ENCODE measurements around the gene INSIG2.

The INSIG2 gene

DNA sequence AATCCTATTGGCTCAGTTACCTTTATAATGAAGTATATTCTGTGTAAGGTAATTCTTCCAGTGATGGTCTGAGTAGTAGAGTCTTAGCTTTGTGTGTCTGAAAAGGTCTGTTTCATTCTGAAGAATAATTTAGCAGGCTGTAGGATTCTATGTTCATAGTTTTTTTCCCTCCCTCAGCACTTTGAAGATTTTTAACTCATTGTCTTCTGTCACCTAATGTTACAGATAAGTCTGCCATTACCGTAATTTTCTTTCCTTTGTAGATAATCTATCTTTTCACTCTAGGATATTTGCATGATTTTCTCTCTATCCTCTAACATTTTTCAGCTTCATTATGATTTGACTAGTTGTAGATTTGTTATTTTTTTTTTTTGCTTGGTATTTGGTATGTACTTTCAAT, 22.7 kb downstream of the INSIG2 start:
- DNase-seq (ENCODE audit: insufficient read length, low spot score) (no peak), FAIRE-seq (no peak)
- TF ChIP-seq, protein P1, sequence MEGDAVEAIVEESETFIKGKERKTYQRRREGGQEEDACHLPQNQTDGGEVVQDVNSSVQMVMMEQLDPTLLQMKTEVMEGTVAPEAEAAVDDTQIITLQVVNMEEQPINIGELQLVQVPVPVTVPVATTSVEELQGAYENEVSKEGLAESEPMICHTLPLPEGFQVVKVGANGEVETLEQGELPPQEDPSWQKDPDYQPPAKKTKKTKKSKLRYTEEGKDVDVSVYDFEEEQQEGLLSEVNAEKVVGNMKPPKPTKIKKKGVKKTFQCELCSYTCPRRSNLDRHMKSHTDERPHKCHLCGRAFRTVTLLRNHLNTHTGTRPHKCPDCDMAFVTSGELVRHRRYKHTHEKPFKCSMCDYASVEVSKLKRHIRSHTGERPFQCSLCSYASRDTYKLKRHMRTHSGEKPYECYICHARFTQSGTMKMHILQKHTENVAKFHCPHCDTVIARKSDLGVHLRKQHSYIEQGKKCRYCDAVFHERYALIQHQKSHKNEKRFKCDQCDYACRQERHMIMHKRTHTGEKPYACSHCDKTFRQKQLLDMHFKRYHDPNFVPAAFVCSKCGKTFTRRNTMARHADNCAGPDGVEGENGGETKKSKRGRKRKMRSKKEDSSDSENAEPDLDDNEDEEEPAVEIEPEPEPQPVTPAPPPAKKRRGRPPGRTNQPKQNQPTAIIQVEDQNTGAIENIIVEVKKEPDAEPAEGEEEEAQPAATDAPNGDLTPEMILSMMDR (IDR thresholded peaks at IDR 0.05; ENCODE audit: insufficient read depth, missing control alignments) = no peak

DNA sequence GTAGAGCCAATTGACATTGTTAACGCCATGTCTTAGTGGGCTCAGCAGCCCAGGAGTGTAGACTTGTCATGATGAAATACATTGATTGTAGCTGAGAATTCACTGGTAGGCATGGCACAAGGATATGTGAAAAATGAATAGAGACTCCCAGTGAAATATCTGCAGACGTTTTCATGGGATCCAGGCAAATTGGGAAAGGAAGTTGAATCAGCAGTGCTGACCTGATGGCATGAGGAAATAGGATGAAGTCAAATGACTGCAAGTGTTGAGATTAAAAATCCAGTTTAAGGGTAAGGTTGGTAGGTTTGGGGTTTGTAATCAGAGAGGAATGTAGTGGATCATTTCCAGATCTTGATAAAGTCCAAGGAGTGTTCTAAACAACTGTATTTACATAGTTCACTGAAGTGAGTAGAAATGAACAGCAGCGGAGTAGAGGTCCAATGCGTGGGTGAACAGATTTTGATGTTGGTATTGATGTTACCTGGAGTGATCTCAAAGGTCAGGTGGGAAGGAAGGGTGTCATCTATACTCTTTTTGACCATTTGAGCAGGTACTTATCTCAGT, 24.6 kb downstream of the INSIG2 start:
- DNase-seq (ENCODE audit: insufficient read length, low spot score) (no peak), FAIRE-seq (no peak)
- TF ChIP-seq, protein P1 (IDR thresholded peaks at IDR 0.05; ENCODE audit: insufficient read depth, missing control alignments) = no peak

DNA sequence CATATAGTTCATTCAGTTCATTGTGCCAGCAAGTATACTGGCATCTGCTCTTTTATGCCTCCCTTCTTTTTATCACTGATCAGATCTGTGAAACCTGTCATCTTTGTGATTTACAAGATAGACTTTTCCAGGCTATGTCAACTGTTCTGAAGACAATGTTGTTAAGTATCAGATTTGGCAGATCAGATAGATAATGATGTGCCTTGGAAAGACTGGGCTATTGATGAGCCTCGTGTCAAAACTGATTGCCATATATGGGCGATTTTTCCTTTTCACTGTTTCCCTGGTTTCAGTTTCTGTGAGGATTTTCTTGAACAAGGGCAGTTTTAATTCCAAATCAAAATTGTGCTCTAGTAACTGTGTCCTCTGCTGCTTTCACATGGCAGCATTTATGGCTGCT, 26.6 kb downstream of the INSIG2 start:
- TF ChIP-seq, protein P1 (IDR thresholded peaks at IDR 0.05; ENCODE audit: insufficient read depth, missing control alignments) = no peak
- no peak for DNase-seq (ENCODE audit: insufficient read length, low spot score)
- FAIRE-seq = no peak

DNA sequence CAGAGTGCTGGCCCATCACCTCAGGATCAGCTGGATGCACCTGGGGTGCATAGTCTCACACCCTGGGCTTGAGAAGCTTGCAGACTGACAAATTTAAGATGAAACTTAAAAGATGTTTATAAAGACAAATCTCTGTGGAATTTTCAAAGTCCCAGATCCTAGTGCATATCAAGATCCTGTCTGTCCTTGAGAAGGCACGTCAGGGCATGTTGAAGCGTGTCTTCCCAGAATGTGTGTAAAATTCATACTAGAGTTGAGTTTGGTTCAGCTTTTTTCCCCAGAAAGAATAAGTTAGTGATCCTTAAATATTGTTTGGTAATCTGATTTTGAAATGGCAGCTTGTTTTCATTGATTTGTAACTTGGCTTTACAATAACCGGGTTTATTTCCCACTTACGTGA, 27.5 kb downstream of the INSIG2 start:
- DNase-seq (ENCODE audit: insufficient read length, low spot score) (no peak), FAIRE-seq (no peak)
- TF ChIP-seq, protein P1 (IDR thresholded peaks at IDR 0.05; ENCODE audit: insufficient read depth, missing control alignments) = no peak

DNA sequence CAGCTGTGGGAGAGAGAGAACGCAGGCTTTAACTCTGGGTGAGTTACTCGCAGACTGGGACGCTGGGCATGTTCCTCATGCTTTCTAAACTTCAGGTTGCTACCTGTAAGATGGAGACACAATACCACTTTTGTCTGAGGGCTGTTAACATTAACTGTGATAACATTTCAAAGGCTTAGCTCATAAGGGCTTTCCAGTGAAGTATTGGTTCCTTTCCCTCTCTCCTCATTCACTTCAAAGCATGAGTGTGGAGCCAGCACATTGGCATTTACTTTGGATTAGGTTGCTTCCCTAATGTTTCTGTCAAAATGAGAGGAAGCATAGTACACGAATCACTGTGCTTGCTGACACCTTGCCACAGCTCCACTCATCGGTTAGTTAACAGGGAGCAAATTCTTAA, 30.2 kb downstream of the INSIG2 start:
- DNase-seq (ENCODE audit: insufficient read length, low spot score) (no peak), FAIRE-seq (no peak)
- TF ChIP-seq, protein P1 (IDR thresholded peaks at IDR 0.05; ENCODE audit: insufficient read depth, missing control alignments) = no peak

DNA sequence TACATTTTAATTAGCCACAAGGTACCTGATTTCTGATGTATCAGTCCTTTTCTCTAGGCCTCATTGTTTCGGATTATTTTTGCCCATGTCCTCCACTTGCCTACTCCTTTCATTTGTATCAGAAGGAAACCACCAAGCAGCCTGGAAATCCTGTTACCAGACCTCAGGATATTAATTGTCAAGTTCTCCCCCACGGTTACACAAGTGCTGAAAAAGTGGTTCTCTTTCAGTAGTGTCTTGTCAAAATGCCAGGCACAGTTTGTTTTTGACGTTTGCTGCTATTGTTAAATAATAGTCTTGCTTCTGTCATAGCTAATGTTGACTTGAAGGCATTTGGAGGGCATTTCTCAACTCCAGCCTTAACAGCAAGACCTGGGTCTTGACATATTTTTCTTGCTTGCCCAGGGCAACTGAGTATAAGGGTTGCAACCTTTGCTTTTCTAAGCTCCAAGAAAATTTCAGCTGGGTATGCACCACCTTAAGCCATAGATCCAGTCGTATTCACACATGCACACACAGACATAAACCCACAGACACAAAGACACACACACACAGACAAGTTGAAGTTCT, 31.0 kb downstream of the INSIG2 start:
- DNase-seq (ENCODE audit: insufficient read length, low spot score) (no peak), FAIRE-seq (no peak)
- TF ChIP-seq, protein P1 (IDR thresholded peaks at IDR 0.05; ENCODE audit: insufficient read depth, missing control alignments) = no peak

DNA sequence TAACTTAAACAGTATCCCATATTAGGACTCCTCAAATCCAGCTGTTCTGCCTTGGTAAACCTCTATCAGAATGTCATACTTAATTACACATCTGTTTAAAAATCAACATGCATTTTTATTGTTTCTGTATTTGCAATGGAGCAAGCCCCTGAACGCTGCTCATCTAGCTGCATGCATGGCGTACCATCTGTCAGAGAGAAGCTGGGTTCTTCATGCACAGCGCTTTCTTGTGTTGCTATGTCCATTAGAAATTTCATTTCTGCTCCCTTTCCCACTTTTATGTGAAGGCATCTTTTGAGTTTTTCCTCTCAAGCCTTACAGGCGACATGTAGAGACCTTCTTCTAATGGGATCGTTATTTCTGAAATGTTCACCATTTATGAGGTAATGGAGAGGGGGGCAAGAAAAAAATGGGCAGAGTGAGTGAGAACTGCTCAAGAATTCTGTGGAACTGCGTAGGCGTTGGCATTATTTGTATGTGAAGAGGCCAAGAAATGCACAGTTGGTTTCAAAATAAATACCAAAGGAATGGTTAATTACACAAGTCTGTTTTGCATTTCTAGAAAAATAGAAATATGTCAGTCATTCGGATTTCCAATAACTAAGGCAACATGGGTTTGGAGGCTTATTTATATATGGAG, 31.6 kb downstream of the INSIG2 start:
- FAIRE-seq = no peak
- DNase-seq (ENCODE audit: insufficient read length, low spot score) = no peak
- TF ChIP-seq, protein P1 (IDR thresholded peaks at IDR 0.05; ENCODE audit: insufficient read depth, missing control alignments) = no peak

Data from D721Med (cell line).